Measurements from ENCODE around the gene DYDC1. TPM values are rescaled to one million over a fixed set of nuclear protein-coding genes. Genes with fewer than 3 reads are reported as not detected.

The DYDC1 gene
- total RNA-seq, result not detected in 2 replicates

DNA sequence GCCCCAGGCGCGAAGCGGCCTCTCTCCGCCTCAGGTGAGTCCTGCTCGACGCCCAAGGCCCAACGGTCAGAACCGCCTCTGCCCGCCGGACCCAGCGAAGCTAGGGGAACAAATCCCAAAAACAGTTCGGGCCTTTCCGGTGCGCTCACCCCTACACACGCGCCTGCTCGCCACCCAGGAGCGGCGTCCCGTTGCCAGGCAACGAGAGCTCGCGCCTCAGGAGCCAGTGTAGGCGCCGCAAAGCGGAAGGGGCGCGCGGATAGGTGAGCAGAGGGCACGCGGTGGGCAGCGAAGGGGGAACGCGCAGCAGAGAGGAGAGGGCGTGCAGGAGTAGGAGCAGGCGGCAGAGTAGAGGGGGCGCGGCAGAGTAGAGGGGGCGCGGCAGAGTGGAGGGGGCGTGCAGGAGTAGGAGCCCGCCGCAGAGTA is at the start of gene DYDC1, which contains the start of gene DYDC2:
TSS of gene DYDC1 (minus strand) at position 193 of the 426 bp plus-strand sequence. CDS start 4,154 bp downstream, outside the sequence.
TSS of gene DYDC2 (plus strand) at position 219 of the 426 bp plus-strand sequence. CDS start 5,663 bp downstream, outside the sequence.

DNA sequence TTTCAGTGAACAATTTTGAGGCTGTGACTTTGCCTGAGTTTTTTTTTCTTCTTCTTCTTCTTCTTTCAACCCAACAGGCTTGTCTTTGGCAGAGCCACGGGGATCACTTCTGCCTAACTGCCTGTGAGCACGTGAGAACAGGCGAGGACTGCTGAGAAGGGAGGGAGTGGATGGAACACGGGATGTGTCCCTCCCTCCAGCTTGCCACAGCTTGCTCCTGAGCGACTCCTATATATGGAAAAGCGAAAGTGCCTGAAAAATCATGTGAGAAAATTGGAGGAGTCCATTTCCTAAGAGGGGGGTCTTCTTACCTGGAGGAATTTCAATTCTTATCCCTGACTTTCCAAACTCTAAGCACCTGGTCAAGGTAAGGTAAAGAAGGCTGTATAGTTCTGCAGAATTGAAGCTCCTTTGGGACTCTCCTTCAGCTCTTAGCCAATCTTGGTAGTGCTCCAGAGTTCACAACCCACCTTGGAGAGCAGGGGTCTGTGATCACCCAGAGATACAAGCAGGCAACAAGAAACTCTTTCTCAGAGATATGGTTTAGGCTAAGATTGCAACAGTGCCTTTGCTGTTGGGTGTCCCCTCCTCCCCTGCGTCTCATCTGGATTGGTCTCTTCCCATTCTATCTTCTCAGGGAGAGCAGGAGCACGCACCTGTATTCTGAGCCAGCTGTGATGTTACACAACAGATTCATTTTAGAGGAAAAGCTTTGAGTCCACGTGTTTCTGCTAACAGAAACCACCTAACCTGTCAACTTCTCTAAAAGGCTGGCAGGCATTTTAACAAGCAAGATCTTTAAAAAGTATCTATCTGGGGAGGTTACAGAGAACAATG is 66.9 kb downstream of the DYDC1 start, which contains the start of gene MAT1A:
TSS of gene MAT1A (minus strand) at position 208 of the 837 bp plus-strand sequence. CDS start 235 bp downstream, outside the sequence.

Other genes starting within 250 kb of the DYDC1 start
- gene PLAC9, start 224.0 kb downstream of the DYDC1 start, total RNA-seq, result 12.8 and 19.4 TPM in 2 replicates
- gene ANXA11, start 151.2 kb downstream of the DYDC1 start, total RNA-seq, result 33.0 and 55.6 TPM in 2 replicates
- not detected in 2 replicates for gene MAT1A, start 67.1 kb downstream of the DYDC1 start, total RNA-seq
- not detected in 2 replicates for gene DYDC2, start within 50 bp of the DYDC1 start, total RNA-seq
- gene PRXL2A, start 51.8 kb upstream of the DYDC1 start, total RNA-seq, result 26.5 and 38.9 TPM in 2 replicates
- 14.7 and 76.3 TPM in 2 replicates for gene TSPAN14, start 97.6 kb upstream of the DYDC1 start, total RNA-seq
- gene SH2D4B, start 181.1 kb upstream of the DYDC1 start, total RNA-seq, result under 0.01 TPM in 2 replicates